ENCODE results near the gene ANKRD45.
"Not testable (repeated sequence)": the region's sequence is repeated elsewhere in the genome, so short reads cannot be mapped to it uniquely, and the experiment has no call there.

Gene ANKRD45, protein sequence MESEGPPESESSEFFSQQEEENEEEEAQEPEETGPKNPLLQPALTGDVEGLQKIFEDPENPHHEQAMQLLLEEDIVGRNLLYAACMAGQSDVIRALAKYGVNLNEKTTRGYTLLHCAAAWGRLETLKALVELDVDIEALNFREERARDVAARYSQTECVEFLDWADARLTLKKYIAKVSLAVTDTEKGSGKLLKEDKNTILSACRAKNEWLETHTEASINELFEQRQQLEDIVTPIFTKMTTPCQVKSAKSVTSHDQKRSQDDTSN

DNA sequence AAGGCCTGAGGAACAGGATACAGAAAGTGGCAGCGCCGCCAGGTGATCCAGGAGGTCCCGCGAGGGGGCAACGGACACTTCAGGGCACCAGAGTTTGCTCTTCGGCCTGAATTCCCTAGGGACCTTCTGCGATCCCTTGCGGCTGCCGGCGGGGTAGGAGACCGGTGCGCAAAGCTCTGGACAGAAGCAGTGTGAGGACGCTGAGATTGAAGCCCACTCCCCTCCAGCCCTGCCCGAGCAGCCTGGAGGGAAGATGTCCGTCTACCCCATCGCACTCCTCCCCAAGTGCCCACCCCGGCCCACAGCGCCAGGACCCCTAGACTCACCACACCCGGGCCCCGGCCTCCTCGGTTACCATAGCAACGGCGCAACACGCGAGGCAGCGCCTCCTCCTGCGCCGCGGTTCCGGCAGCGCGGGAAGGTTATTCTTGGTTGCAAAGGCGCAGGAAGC is at the start of gene ANKRD45:
Gene ANKRD45 (minus strand): TSS at position 361 of the 451 bp plus-strand sequence. CDS start 10,433 bp downstream, outside the sequence.
- peak; percentile 4 for DNase-seq (ENCODE audit: low read depth)

DNA sequence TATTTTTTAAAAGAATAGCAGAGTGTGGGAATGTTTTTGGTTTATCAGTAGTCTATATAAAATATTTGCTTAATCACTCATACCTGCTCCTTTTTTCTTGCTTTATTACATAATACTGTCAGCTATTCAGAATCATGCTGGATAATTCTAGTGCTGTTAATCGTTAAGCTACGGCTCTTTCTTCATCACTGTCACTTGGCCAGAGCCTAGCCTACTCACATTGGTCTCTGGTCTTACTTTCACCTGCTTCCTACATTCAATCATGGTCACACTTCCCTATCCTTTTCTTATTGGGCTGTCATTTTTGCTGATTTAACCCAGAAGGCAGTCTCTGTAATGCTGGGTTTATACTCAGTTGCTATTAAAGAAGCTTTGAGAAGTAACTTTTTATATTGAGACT is 47.6 kb upstream of the ANKRD45 start:
- no peak for DNase-seq (ENCODE audit: low read depth)

DNA sequence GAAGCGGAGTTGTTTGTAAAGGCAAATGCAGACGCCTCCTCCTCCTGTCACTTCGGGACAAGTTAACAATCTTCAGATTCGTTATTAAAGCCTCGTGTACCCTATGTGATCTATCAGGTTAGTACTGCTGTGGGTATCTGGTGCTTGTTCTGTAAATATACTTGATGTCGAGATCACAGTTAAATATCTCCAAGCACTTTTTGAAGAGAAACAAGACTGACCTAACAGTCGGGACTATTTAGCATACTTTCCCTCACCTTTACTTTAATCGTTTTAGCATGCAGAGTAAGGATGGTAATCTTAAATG is 45.8 kb upstream of the ANKRD45 start:
- DNase-seq (ENCODE audit: low read depth): peak; percentile 1

DNA sequence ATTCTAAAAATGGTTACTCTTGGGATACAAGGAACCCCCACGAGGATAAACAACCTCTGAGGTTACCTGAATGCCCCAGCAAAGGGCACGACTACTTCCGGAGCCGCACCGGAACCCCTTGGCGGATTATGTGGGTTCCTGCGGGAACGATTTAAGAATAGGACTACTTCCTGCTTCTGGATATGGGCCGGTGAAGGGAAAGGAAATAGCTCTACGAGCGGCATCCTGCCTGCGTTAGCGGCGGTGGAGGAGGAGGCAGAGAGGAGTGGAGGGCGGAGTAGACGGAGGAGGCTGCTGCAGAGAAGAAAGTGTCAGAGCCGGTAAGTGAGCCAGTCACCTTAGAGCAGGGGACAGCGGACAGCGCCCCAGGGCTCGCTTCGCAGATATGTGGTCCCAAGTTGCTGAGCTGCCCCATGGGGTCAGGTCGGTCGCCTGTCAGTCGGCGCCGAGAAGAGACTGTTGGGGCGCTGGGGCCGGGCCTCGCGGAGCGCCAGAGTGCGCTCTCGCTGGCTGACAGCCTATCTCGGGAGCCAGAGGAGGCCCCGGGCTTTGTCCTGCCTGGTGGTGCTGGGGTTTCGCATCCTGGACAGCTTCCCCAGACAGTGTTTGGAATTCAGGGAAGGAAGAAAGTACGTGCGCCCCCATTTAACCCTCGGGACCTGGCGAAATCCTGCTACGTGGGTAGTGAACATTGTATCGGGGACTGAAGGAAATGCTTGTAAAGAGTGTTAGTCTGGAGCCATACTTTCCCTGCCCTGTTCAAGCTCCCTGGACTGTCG is 45.3 kb upstream of the ANKRD45 start, which contains the start of gene KLHL20:
Gene KLHL20 (plus strand): TSS at position 223 of the 779 bp plus-strand sequence. CDS start 1,063 bp downstream, outside the sequence.
- peak; percentile 74 for DNase-seq (ENCODE audit: low read depth)

DNA sequence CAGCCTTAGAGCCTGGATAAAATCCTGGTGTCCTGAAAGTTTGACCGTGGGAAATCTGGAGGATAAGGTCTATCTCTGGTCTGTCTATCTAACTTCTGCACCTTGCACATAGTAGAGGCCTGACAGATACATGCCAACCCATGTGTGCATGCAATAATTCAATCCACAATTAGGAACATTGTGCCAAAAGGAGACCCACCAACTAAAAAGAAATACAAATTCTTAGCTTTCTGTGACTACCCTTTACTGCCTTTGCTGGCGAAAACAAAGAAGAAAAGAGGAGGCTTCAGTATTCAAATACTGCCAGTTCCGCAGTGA is 44.7 kb upstream of the ANKRD45 start:
- DNase-seq (ENCODE audit: low read depth): no peak

DNA sequence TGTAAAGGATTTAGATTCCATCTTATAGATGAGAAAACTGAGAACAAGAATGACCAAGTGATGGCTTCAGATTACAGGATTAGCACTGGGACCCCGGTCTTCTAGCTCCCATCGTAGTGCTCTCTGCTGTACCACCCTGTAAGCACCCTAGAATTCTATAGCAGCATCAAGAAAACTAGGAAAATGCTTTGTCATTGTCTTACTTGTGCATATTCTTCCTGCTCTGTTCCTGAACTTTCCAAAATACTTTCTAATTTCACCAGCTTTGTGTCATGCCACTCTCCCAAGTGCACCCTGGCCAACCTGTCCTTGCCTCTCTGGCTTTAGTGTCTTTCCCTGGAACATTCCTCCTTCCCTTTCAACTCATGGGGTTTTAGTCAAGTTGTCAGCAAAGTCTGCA is 39.1 kb upstream of the ANKRD45 start:
- no peak for DNase-seq (ENCODE audit: low read depth)

DNA sequence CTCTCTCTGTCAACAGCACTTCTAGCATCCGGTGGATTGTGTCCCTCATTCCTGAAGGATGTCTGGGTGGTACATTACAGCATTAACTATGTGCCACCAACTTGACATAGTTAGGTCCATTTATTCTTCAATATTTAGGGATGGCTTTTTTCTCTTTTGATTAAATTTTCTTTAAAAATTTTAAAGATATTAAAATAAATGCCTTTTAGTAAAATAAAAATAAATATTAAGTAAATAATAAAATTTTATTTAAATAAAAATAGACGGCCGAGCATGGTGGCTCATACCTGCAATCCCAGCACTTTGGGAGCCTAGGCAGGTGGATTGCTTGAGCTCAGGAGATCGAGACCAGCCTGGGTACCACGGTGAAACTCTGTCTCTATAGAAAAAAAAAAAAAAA is 35.5 kb upstream of the ANKRD45 start:
- no peak for DNase-seq (ENCODE audit: low read depth)

DNA sequence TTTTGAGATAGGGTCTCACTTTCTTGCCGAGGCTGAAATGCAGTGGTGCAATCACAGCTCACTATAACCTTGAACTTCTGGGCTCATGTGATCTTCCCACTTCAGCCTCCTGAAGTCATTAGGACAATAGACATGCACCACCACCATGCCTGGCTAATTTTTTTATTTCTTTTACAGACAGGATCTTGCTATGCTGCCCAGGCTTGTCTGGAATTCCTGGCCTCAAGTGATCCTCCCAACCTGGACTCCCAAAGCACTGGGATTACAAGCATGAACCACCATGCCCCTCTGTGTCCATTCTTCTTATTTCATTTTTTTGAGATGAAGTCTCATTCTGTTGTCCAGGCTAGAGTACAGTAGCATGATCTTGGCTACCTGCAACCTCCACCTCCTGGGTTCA is 33.1 kb upstream of the ANKRD45 start:
- no peak for DNase-seq (ENCODE audit: low read depth)

DNA sequence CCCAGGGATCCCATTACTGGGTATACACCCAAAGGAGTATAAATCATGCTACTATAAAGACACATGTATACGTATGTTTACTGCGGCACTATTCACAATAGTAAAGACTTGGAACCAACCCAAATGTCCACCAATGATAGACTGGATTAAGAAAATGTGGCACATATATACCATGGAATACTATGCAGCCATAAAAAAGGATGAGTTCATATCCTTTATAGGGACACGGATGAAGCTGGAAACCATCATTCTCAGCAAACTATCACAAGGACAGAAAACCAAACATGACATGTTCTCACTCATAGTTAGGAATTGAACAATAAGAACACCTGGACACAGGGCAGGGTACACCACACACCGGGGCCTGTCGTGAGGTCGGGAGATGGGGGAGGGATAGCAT is 31.6 kb upstream of the ANKRD45 start:
- DNase-seq (ENCODE audit: low read depth): not testable (repeated sequence)

DNA sequence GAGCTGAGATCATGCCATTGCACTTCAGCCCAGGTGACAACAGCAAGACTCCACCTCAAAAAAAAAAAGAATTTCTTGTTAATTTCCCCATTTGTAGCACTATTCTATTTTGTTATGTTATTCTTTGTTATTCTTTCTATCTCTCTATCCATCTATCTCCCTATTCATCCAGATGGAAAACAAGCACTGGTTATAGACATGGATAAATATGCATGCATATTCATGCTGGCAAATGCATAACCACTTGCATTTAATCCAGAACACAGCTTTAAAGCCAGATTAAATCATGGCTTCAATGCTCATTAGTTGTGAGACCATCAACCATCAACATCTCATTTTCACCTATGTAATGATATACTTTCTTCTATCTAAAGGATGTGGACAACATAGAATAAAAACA is 23.6 kb upstream of the ANKRD45 start:
- no peak for DNase-seq (ENCODE audit: low read depth)

DNA sequence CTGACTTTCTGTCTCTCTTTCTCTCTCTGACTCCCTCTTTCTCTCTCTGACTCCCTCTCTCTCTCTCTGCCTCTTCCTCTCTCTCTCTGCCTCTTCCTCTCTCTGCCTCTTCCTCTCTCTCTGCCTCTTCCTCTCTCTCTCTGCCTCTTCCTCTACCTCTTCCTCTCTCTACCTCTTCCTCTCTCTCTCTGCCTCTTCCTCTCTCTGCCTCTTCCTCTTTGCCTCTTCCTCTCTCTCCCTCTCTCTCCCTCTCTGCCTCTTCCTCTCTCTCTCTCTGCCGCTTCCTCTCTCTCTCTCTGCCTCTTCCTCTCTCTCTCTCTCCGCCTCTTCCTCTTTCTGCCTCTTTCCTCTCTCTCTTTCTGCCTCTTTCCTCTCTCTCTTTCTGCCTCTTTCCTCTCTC is 18.6 kb upstream of the ANKRD45 start:
- no peak for DNase-seq (ENCODE audit: low read depth)

DNA sequence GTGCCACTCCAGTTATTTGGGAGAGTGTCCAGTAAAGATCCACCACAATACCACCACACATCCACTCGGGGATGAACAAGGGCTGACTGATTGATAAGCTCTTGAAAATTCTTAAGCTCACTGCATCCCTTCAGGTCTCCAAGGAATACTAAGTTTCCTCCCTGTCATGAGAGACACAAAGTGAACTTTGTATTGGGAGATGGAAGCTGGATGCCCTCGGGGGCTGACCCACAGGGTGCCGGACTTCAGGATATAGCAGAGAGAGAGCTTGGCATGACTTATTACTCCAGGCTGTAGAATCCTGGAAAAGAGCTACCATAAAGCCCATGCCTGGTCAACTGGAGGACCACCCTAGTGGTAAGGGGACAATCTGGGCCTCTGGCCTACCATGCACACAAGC is 15.5 kb upstream of the ANKRD45 start:
- not testable (repeated sequence) for DNase-seq (ENCODE audit: low read depth)

DNA sequence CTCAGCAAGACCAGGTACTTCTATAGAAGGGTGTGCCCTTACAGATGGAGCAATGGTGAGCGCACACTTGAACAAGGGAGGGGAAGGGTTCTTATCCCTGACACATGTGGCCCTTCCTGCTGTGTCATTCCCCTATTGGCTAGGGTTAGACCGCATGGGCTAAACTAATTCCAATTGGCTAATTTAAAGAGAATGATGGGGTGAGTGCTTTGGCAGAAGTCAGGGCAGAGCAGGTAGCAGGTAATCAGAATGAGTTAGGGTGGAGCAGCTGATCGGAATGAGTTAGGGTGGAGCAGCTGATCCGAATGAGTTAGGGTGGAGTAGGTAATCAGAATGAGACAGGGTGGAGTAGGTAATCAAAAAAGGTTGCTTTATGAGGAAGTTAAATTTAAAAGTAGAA is 14.2 kb upstream of the ANKRD45 start:
- DNase-seq (ENCODE audit: low read depth): not testable (repeated sequence)

DNA sequence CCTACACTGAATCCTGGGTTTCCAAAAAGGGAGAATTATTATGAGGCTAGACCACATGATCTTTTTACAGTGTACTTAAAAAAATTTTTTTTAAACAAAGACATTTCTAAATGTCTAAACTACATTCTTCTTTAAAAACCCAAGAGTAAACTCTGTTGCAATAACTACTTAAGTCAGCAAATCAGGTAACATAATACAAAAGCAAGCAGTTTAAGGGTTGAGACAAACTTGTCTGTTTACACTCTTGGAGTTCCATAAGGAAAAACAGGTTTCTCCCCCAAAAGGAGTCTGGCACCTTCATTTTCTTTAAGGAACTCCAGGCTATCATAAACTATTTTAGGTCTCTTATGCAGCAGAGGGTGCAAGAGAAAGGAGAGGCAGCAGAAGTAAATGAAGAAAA is 12.5 kb upstream of the ANKRD45 start:
- DNase-seq (ENCODE audit: low read depth): no peak

DNA sequence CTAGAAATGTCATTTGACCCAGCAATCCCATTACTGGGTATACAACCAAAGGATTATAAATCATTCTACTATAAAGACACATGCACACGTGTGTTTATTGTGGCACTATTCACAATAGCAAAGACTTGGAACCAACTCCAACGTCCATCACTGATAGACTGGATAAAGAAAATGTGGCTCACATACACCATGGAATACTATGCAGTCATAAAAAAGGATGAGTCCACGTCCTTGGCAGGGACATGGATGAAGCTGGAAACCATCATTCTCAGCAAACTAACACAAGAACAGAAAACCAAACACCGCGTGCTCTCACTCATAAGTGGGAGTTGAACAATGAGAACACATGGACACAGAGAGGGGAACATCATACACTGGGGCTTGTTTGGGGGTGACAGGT is 10.5 kb upstream of the ANKRD45 start:
- not testable (repeated sequence) for DNase-seq (ENCODE audit: low read depth)

DNA sequence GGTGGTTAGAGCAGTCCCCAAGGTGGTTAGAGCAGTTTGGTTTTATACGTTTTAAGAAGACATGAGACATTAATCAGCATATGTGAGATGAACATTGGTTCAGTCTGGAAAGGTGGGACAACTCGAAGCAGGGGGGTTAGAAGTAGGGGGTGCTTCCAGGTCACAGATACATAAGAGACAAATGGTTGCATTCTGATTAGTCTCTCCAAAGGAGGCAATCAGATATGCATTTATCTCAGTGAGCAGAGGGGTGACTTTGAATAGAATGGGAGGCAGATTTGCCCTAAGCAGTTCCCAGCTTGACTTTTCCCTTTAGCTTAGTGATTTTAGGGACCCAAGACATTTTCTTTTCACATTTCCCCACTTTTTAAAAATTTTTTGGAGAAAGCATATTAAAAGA is 4.8 kb upstream of the ANKRD45 start:
- DNase-seq (ENCODE audit: low read depth): not testable (repeated sequence)

DNA sequence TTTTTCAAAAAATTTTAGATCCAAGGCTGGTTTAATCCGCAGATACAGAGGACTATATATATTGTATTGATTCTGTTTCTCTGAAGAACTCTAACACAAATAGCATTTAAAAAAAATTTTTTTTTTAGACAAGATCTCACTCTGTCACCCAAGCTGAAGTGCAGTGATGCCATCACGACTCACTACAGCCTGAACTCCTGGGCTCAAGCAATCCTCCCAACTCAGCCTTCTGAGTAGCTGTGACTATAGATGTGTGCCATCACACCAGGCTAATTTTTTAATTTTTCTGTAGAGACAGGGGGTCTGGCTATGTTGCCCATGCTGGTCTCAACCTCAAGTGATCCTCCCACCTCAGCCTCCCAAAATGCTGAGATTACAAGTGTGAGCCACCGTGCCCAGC is 3.0 kb downstream of the ANKRD45 start:
- no peak for DNase-seq (ENCODE audit: low read depth)

DNA sequence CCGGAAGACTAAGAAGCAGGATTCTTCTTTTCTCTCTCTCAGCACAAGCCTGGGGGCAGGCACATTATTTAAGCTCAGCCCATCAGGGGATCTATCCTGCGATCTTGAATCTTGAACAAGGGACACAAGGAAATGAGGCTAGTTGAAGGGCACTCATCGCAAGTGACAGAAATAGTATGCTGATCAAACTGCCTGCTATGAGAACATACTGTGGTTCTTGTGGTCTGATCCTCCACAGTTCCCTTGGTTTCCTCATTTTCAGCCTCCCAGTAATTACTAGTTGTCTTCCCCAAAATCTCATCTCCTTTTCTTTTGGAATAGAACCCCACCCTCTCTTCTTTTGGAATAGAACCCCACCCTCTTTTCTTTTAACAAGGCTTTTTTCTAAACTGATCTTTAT is 6.5 kb downstream of the ANKRD45 start:
- no peak for DNase-seq (ENCODE audit: low read depth)

DNA sequence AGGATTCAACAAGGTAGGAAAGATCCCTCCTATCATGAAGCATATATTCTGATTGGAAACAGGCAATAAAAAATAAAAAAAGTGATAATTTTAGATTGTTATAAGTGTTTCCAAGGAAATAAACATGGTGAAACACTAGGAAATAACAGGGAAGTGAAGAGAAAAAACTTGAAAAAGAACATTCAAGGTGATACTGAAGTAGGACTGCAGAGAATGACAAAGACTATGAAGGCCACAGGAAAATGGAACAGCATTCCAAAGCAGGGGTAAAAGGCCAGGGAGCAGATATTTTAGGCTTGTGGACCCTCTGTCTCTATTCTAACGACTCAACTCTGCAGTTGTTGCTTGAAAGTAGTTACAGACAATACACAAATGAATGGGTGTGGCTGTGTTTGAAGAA is 7.9 kb downstream of the ANKRD45 start:
- DNase-seq (ENCODE audit: low read depth): no peak

DNA sequence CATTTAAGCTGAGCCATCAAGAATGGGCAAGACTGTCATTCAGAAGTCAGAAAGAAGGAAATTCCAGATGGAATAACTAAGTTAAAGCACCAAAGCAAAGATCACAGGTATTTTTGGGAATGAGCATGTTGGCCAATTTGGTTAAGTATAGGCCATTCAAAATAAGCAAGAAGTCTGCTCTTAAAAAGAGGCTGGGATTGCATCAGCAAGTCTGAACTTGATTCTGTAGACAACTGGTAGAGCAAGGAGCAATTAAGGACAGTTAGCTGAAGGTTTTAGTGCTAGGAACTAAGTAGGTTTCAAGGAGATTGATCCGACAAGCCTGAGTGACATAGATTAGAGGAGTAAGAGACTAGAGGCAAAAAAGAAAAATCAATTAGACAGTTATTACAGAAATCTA is 8.4 kb downstream of the ANKRD45 start:
- DNase-seq (ENCODE audit: low read depth): no peak

DNA sequence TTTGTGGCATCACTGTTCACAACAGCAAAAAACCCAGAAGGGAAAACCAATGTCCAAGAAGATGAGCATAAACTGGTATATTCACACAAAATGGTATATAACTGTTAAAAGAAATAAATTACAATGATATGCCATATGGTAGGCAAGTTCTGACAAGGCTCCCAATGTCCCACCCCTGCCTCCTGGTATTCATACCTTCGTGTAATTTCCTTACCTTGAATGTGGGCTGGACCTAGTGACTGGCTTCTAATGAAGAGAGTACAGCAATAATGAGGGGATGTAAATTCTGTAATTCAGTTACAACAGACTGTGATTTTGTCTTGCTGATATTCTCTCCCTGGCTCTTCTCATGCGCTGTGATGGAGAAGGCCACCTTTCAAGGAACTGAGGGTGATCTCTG is 9.3 kb downstream of the ANKRD45 start:
- DNase-seq (ENCODE audit: low read depth): no peak

DNA sequence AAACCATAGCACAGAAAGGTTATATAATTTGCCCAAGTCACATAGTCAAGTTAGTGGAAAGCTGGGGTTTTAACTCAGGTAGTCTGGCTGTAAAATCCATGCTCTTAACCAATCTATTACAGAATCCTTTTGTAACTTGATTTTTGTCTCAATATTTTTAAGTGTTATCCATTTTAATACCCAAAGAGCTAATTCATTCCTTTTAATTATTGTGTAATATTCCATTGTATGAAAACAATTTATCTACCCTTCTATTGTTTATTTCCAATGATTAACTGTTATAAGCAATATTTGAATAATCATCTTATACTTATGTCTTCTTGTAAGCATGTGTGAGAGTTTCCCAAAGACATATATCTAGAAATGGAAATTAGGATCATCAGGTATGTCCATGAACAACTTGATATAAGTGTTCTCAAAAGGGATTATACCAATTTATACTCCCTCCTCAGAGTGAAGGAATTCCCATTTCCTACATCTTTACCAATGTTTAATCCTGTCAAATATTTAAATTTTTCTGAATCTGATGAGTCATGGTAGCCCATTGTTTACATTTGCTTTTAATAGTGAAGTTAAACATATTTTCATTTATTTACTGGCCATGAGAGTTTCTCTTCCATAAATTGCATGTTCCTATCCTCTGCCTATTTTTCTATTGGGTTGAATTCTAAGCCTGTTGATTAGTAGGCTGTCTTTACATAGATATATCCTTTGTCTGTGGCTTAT is 20.6 kb downstream of the ANKRD45 start:
- DNase-seq (ENCODE audit: low read depth): no peak

DNA sequence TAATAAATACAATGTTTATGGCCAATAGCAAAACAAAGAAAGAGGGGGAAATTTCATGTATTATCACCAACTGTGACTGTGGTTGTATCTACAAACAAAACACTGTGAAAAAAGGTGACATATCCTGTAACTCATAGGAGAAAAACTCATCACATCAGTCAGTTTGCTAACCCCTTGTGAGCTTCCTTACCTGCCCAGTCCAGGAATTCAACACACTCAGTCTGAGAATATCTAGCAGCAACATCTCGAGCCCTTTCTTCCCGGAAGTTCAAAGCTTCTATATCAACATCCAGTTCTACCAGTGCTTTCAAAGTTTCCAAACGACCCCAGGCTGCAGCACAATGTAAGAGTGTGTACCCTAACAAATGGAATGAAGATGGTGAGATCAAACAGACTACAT is 23.0 kb downstream of the ANKRD45 start:
- no peak for DNase-seq (ENCODE audit: low read depth)

All from fibroblast of the conjunctiva (primary cell).